NCI-H2196 treated with DMSO at 0.1 percent for 48 hours (cell line): ENCODE measurements around the gene KRTAP10-6.
"Not testable (repeated sequence)": the region's sequence is repeated elsewhere in the genome, so short reads cannot be mapped to it uniquely, and the experiment has no call there.

ENCODE experiments used
- DNase-seq: peaks from one replicate; lab custom pipeline; 2025; ENCODE audit not compliant: unreplicated experiment; lab: John Stamatoyannopoulos, UW

Gene KRTAP10-6

GRCh38 chr21:44592446-44593311 lies at the start of gene KRTAP10-6:
Gene KRTAP10-6, minus strand, starts transcription at chr21:44592505. Its CDS starts 21 bp downstream, at chr21:44592484.
- DNase-seq, result no peak

DNA sequence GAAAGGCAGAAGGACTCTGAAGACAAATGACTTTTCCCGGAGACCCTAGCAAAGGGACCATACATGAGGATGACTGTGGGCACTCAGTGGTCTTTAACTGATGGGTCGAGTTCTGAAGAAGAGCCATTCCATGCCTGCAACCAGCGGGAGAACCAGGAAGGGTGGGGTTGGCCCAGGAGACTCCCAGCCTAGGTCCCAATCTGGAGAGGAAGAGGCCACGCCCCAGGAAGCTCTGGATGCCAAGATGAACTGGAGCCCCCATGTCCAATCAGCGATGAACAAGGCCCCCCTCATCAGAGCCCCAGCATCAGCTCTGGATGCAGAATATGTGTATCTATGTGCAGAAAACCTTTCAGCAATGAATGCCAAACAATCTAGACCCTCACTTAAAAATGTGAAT lies 48.5 kb upstream of the KRTAP10-6 start:
- no peak for DNase-seq

- DNase-seq, result no peak
Measured at GRCh38 chr21:44639331-44639655, 47.0 kb upstream of the KRTAP10-6 start.

- not testable (repeated sequence) for DNase-seq
Measured at GRCh38 chr21:44638506-44639330, 46.4 kb upstream of the KRTAP10-6 start.

DNA sequence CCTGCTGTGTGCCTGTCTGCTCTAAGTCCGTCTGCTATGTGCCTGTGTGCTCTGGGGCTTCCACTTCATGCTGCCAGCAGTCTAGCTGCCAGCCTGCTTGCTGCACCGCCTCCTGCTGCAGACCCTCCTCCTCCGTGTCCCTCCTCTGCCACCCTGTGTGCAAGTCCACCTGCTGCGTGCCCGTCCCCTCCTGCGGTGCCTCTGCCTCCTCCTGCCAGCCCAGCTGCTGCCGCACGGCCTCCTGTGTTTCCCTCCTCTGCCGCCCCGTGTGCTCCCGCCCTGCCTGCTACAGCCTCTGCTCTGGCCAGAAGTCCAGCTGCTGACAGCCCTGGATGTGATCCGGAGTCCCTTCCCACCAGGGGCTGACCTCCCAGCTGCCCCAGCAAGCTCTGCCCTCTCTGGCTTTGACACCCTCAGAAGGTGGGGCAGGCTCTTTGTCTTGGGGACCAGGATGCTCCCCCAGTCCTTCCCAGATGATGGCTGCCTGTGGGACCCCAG lies 45.6 kb upstream of the KRTAP10-6 start:
- DNase-seq, result not testable (repeated sequence)

GRCh38 chr21:44637018-44637850 lies 44.9 kb upstream of the KRTAP10-6 start, which contains the start of gene KRTAP10-10:
Gene KRTAP10-10, plus strand, starts transcription at chr21:44637356. Its CDS starts 62 bp downstream, at chr21:44637418.
- no peak for DNase-seq

DNA sequence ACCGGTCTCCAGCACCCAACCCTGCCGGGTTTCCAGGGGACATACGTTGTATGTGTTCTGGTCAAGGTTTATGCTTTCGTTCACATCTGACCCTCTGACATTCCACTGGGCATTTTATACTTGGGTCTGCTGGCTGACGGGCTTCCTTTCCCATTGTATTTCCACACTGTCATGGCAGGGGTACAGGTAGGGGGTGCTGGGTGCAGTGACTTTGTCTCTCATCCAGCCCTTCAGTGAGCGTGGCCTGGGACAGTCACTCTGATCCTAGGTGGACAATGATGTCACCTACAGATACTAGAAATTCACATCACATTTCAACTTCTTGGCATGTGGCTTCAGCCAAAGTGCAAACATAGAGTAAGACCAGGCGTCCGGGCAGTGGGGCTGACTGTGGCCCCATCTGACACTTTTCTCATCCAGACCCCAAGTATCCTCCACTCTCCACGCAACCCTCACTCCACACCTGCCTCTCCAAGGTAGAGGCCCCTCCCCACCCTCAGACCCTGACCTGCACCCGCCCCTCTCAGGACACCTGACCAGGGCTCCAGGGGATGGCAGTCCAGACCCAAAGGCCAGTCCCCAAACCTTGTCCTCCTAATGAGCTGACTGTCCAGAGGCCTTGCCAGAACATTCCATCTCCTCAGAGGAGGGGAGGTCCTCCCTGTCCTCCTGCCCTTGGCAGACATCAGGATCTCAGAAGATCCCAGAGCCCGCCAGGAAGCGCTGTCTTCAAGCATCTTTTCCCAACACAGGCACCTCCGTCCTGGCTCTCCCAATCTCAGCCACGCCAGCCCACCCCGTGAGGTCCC lies 44.1 kb upstream of the KRTAP10-6 start:
- no peak for DNase-seq

DNA sequence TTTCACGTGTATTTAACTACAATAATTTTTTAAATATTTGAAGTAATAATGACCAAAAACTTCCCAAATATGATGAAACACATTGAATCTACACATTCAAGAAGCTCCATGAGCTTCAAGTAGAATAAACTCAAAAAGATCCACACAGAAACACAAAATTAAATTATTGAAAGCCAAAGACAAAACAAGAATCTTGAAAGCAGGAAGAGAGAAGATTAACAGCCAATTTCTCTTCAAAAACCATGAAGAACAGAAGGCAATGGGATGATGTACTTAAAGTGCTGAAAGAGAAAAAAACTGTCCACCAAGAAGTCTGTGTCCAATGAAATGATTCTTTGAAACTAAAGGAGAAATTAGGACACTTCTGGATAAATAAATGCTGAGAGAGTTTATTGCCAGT lies 39.8 kb upstream of the KRTAP10-6 start:
- no peak for DNase-seq

GRCh38 chr21:44630440-44630839 lies 38.1 kb upstream of the KRTAP10-6 start:
- no peak for DNase-seq

DNA sequence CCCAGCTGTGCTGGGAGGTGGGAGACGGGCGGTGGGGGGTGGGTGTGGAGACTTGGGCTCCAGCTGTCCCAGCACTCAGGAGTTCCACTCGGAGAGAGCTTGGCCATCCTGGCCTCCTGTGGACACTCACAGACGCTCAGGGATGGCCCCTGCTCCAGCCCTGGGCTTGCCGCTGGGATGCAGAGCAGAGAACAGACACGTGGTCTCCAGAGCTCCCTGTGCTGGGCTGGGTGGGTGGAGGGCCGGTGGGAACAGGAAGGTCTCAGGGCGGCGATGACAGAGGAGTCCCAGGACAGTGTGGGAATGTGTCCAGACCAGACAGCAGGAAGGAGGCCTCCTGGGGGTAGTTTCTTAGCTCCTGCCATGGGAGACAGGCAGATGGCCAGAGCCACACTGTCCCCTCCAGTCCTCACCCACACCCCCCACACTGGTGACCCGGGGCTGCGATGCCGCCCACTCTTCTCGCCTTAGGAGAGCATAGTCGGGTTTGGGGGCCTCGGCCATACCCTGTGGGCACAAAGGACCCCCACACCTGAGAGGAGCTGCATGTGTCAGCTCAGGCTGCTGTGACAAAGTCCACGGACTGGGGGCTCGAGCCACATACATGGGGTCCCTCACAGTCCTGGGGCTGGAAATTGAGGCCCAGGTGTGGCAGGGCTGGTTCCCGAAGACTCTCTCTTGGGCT lies 36.5 kb upstream of the KRTAP10-6 start:
- no peak for DNase-seq

GRCh38 chr21:44627831-44628233 lies 35.5 kb upstream of the KRTAP10-6 start:
- not testable (repeated sequence) for DNase-seq

DNA sequence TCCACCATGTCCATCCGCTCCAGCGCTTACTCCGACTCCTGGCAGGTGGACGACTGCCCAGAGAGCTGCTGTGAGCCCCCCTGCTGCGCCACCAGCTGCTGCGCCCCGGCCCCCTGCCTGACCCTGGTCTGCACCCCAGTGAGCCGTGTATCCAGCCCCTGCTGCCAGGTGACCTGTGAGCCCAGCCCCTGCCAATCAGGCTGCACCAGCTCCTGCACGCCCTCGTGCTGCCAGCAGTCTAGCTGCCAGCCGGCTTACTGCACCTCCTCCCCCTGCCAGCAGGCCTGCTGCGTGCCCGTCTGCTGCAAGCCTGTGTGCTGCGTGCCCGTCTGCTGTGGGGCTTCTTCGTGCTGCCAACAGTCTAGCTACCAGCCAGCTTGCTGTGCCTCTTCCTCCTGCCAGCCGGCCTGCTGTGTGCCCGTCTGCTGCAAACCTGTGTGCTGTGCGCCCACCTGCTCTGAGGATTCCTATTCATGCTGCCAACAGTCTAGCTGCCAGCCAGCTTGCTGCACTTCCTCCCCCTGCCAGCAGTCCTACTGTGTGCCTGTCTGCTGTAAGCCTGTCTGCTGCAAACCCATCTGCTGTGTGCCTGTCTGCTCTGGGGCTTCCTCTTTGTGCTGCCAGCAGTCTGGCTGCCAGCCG lies 35.0 kb upstream of the KRTAP10-6 start:
- DNase-seq, result not testable (repeated sequence)

- DNase-seq, result no peak
Measured at GRCh38 chr21:44626673-44627143, 34.4 kb upstream of the KRTAP10-6 start, which contains the start of gene KRTAP10-9. Gene KRTAP10-9, plus strand, starts transcription at chr21:44627093. Its CDS starts 79 bp downstream, at chr21:44627172.

- no peak for DNase-seq
Measured at GRCh38 chr21:44626262-44626661, 34.0 kb upstream of the KRTAP10-6 start.

GRCh38 chr21:44625756-44626155 lies 33.5 kb upstream of the KRTAP10-6 start:
- DNase-seq, result no peak

- DNase-seq, result no peak
Measured at GRCh38 chr21:44623575-44623974, 31.3 kb upstream of the KRTAP10-6 start.

GRCh38 chr21:44619886-44620285 lies 27.6 kb upstream of the KRTAP10-6 start:
- DNase-seq, result no peak

GRCh38 chr21:44618909-44619308 lies 26.6 kb upstream of the KRTAP10-6 start:
- DNase-seq, result no peak

GRCh38 chr21:44618504-44618903 lies 26.2 kb upstream of the KRTAP10-6 start:
- DNase-seq, result no peak
